ENCODE results near the gene INHA. TPM values are rescaled to one million over a fixed set of nuclear protein-coding genes. Genes with fewer than 3 reads are reported as not detected.

The INHA gene
- total and polyA plus RNA-seq, 2 donors (not counting 1 experiment from before 2014, with no cell fraction given): not detected

DNA sequence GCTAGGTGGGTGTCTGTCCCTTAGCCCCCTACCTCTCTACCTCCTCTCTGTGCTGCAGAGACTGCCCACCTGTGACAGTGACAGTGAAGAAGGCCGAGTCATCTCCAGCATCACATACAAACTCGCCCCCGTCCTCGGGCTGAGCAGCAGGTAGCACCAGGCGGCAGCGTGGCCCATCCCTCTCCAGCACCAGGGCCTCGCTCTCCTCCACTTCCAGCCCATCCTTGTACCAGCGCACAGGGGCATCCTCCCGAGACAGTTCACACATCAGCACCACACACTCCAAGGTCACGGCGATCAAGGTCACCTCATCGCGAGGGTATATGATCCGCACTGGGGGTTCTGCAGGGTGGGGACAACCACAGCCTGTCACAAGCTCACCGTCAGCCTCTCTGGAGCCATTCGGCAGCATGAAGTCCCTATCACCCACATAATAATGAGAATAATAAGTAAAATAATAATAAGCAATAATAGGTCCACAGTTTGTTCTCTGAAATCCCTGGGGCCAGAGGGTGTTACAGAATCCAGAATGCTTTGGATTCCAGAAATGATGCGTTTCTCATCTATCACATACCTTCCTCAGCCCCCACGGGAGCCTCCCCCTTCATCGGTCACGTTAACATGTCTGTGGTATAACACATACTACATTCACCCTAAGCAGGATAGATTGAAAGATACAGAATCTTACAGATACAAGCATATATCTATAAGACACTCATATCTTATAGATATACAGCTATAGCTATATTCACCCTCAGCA lies 12.8 kb upstream of the INHA start:
- Mint-ChIP-seq H3K27me3 (peaks cover 35% of the 10 kb centered on the region), H3K27ac (no peak overlapping the region), H3K4me1 (no peaks in the 10 kb centered on the region), H3K4me3 (no peak overlapping the region), H3K9me3 (ENCODE audit: insufficient read depth) (no peaks in the 10 kb centered on the region)
- no peaks in the 10 kb centered on the region for H3K36me3 ChIP-seq (replicated peaks in 1 of 2; ENCODE audit: control extremely low read depth in 1 of 2, control insufficient read depth in 1 of 2, extremely low read depth in 1 of 2, insufficient read depth in 2 of 2, low read length in 1 of 2)
- H3K4me1 ChIP-seq (ENCODE audit: control insufficient read depth in 2 of 2, insufficient read depth in 2 of 2, low read length in 2 of 2): no peaks in the 10 kb centered on the region
- DNase-seq (no peak), ATAC-seq (ENCODE audit: low read depth) (no peak)
- no peaks in the 10 kb centered on the region for H3K79me2 ChIP-seq (ENCODE audit: control insufficient read depth, insufficient read depth, low read length)
- ChIA-PET POLR2A (no interaction called here), CTCF (interaction anchor here (0.9 to 2.5 kb wide), 9 partner anchors 11 to 156 kb away, joined by 3 to 11 read pairs (median 5); partner anchors contain the start of gene CHPF)
- peaks cover 0 to 22% (median 3%) of the 10 kb centered on the region in 4 experiments for H3K27me3 ChIP-seq (replicated peaks in 1 of 4; ENCODE audit: control extremely low read depth in 1 of 4, control insufficient read depth in 3 of 4, insufficient read depth in 4 of 4, low read length in 3 of 4)
- H2AFZ ChIP-seq (ENCODE audit: insufficient read depth, low read depth, low read length, poor library complexity, severe bottlenecking): no peak overlapping the region
- no peak overlapping the region for H3K4me2 ChIP-seq (replicated peaks; ENCODE audit: low read depth, low read length, poor library complexity, severe bottlenecking)
- intact Hi-C loops (cut with micrococcal nuclease): no loop called here
- WGBS (ENCODE audit: insufficient coverage): 91% methylated on average over 11 of the region's 20 CpGs
- H3K27ac ChIP-seq (ENCODE audit: low read length in 2 of 2): no peak overlapping the region
- H3K9me3 ChIP-seq (ENCODE audit: control extremely low read depth in 1 of 3, control insufficient read depth in 2 of 3, insufficient read depth in 1 of 3, low read length in 2 of 3): peaks cover 0 to 6% (median 0%) of the 10 kb centered on the region in 3 donors
- H3K4me3 ChIP-seq (ENCODE audit: control extremely low read depth in 1 of 5, extremely low read depth in 1 of 5, insufficient read depth in 1 of 5, low read depth in 2 of 5, low read length in 4 of 5): no peak overlapping the region
- H3K9ac ChIP-seq (ENCODE audit: low read length): no peak overlapping the region
- no peak for TF ChIP-seq EZH2 (IDR thresholded peaks at IDR 0.05; ENCODE audit: borderline replicate concordance, insufficient read depth, low read depth, low read length, poor library complexity, severe bottlenecking)
- TF ChIP-seq, protein P1, sequence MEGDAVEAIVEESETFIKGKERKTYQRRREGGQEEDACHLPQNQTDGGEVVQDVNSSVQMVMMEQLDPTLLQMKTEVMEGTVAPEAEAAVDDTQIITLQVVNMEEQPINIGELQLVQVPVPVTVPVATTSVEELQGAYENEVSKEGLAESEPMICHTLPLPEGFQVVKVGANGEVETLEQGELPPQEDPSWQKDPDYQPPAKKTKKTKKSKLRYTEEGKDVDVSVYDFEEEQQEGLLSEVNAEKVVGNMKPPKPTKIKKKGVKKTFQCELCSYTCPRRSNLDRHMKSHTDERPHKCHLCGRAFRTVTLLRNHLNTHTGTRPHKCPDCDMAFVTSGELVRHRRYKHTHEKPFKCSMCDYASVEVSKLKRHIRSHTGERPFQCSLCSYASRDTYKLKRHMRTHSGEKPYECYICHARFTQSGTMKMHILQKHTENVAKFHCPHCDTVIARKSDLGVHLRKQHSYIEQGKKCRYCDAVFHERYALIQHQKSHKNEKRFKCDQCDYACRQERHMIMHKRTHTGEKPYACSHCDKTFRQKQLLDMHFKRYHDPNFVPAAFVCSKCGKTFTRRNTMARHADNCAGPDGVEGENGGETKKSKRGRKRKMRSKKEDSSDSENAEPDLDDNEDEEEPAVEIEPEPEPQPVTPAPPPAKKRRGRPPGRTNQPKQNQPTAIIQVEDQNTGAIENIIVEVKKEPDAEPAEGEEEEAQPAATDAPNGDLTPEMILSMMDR (IDR thresholded peaks at IDR 0.05): no peak
- no peaks in the 10 kb centered on the region for H4K20me1 ChIP-seq (ENCODE audit: control insufficient read depth, insufficient read depth, low read length, poor library complexity, severe bottlenecking)

Data from B cell (primary cell).